Smooth muscle cell of the brain vasculature (primary cell): Measurements from ENCODE around the gene PLCB3.

Source experiments
- DNase-seq: peaks from one replicate; pipeline ENCODE4 v3.0.0-alpha.2; 2012; ENCODE audit warnings: low read depth, low spot score

PLCB3 gene

GRCh38 chr11:64220798-64221197, 30.5 kb upstream of the PLCB3 start:
- no peak for DNase-seq

GRCh38 chr11:64222651-64223000, 28.7 kb upstream of the PLCB3 start:
- no peak for DNase-seq

GRCh38 chr11:64223001-64223651, 28.2 kb upstream of the PLCB3 start:
- DNase-seq, result no peak

GRCh38 chr11:64224151-64224890, 27.0 kb upstream of the PLCB3 start:
- DNase-seq, result no peak

- no peak for DNase-seq
These were observed 26.3 kb upstream of the PLCB3 start for GRCh38 chr11:64224891-64225607.

GRCh38 chr11:64225608-64226506, 25.5 kb upstream of the PLCB3 start, which contains the start of the genes NUDT22 and TRPT1:
TSS of gene NUDT22 (plus strand) at chr11:64226274. CDS start at chr11:64226653, 379 bp downstream.
TSS of gene TRPT1 (minus strand) at chr11:64226186. CDS start at chr11:64225860, 326 bp downstream.
- DNase-seq, result peak; percentile 46

- DNase-seq, result no peak
These were observed 24.8 kb upstream of the PLCB3 start for GRCh38 chr11:64226507-64227051.

- no peak for DNase-seq
These were observed 23.8 kb upstream of the PLCB3 start for GRCh38 chr11:64227405-64227956.

- DNase-seq, result no peak
These were observed 22.1 kb upstream of the PLCB3 start for GRCh38 chr11:64229090-64229743.

GRCh38 chr11:64229744-64230170, 21.6 kb upstream of the PLCB3 start:
- DNase-seq, result no peak

GRCh38 chr11:64230171-64230984, 21.0 kb upstream of the PLCB3 start, which contains the start of gene DNAJC4:
TSS of gene DNAJC4 (plus strand) at chr11:64230548. CDS start at chr11:64230855, 307 bp downstream.
- DNase-seq, result peak; percentile 76

- no peak for DNase-seq
These were observed 20.4 kb upstream of the PLCB3 start for GRCh38 chr11:64230985-64231365.

GRCh38 chr11:64231546-64231945, 19.8 kb upstream of the PLCB3 start:
- no peak for DNase-seq

- DNase-seq, result no peak
These were observed 19.0 kb upstream of the PLCB3 start for GRCh38 chr11:64232182-64232966.

- DNase-seq, result no peak
These were observed 18.4 kb upstream of the PLCB3 start for GRCh38 chr11:64232967-64233315.

GRCh38 chr11:64233913-64234586, 17.3 kb upstream of the PLCB3 start, which contains the start of gene VEGFB:
TSS of gene VEGFB (plus strand) at chr11:64234584. CDS start at chr11:64234834, 250 bp downstream.
- no peak for DNase-seq

- DNase-seq, result no peak
These were observed 16.5 kb upstream of the PLCB3 start for GRCh38 chr11:64234647-64235379.
